ENCODE results near the gene HNRNPC. TPM values are rescaled to one million over a fixed set of nuclear protein-coding genes. Genes with fewer than 3 reads are reported as not detected.
"Not testable (repeated sequence)": the region's sequence is repeated elsewhere in the genome, so short reads cannot be mapped to it uniquely, and the experiment has no call there.

The HNRNPC gene
- 267 TPM for total RNA-seq
- long read RNA-seq, full-length matches to known transcripts, result 171 of 238 reads
- long read RNA-seq, partial matches to known transcripts, result 21 of 238 reads
- long read RNA-seq, other reads (novel, unspliced or antisense), result 46 of 238 reads

- ATAC-seq, result peak; percentile 98
- intact Hi-C loops (cut with micrococcal nuclease), result loop anchor here (10.0 kb wide), 1 partner anchor 55 kb away; no protein-coding TSS in a partner anchor
- DNase-seq, result peak; percentile 100
Measured at GRCh38 chr14:21269252-21270046, at the start of gene HNRNPC. Gene HNRNPC, minus strand, starts transcription at chr14:21269442. Its CDS starts 35,249 bp downstream, at chr14:21234193.

DNA sequence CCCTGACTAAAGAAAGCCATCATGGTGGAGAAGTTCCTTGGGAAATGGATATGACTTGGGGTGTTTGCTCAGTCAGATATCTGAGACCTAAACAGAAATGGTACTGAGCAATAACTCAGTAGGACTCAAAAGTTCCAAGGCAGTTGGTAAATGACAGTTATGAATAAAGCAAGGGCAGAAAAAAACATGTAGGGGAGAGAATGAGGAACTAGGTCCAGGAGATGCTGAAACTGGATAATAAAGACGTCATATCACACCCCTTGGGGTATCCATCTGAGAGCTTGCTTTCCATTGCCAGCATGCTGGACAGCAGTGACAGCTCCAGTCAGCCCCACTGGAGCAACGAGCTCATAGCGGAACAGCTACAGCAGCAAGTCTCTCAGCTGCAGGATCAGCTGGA, 48.2 kb upstream of the HNRNPC start:
- ATAC-seq (no peak), DNase-seq (no peak)
- intact Hi-C loops (cut with micrococcal nuclease), result no loop called here

DNA sequence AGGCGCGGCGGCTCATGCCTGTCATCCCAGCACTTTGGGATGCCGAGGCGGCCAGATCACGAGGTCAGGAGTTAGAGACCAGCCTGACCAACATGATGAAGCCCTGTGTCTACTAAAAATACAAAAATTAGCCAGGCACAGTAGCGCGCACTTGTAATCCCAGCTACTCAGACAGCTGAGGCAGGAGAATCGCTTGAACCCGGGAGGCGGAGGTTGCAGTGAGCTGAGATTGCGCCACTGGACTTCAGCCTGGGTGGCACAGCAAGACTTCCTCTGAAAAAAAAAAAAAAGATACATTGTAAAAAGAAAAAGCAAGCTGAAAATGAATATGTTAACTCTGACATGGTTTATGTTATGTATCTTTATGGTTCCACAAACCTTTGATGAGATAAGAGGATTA, 44.3 kb upstream of the HNRNPC start:
- no peak for ATAC-seq
- DNase-seq, result no peak
- intact Hi-C loops (cut with micrococcal nuclease), result no loop called here

GRCh38 chr14:21311614-21312013, 42.4 kb upstream of the HNRNPC start:
- intact Hi-C loops (cut with micrococcal nuclease), result no loop called here
- no peak for ATAC-seq
- DNase-seq, result no peak

DNA sequence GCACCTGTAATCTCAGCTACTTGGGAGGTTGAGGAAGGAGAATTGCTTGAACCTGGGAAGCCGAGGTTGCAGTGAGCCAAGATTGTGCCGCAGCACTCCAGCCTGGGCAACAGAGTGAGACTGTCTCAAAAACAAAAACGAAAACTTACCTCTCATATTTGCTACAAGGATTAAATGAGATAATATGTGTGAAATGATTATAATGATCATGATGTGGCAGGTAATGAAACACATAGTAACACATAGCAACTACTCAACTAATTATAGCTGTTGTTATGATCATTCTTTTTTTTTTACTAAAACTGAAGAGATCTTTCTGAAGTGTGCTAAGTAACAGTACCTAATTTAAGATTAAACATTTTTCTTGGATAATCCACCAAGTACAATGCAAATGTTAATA, 40.7 kb upstream of the HNRNPC start:
- DNase-seq (no peak), ATAC-seq (no peak)
- intact Hi-C loops (cut with micrococcal nuclease), result no loop called here

GRCh38 chr14:21309238-21309636, 40.0 kb upstream of the HNRNPC start:
- DNase-seq (no peak), ATAC-seq (no peak)
- intact Hi-C loops (cut with micrococcal nuclease), result no loop called here

DNA sequence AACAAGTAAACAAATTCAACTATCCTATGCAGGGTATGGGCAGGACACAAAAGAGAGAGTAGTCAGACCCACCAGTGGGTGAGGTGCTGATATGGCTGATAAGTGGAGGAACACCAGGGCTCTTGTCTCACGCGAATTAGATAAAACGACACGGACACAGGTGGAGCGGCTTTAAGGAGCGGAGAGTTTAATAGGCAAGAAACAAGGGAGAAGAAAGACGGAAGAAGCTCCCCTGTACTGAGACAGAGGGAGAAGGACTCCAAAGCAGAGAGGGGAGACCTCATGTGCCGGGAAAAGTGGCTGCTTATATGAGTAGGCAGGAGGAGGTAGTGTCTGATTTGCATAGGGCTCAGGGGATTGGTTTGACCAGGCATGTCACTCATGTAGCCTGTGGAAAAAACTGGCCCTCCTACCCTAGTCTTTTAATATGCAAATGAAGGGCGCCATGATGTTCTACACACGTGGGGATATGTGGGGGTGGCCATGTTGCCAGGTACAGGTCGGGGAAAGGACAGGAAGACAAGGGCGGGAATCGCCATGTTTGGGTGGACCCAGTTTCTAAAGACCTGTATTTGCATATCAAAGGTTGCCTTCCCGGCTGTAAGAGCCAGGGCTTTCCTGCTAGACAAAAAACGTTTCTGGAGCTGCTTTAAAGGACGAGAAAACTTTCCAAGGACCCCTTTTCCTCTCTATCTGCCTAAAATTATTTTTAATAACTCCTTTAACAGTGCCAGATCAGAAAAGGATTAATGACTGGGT, 39.4 kb upstream of the HNRNPC start:
- ATAC-seq, result peak; percentile 92
- intact Hi-C loops (cut with micrococcal nuclease), result no loop called here

GRCh38 chr14:21308132-21308478, 38.9 kb upstream of the HNRNPC start:
- intact Hi-C loops (cut with micrococcal nuclease), result no loop called here
- ATAC-seq, result peak; percentile 84
- no peak for DNase-seq

More for the DNA sequence above, 39.4 kb upstream of the HNRNPC start:
- DNase-seq, result peak; percentile 46

GRCh38 chr14:21307637-21308036, 38.4 kb upstream of the HNRNPC start:
- no peak for ATAC-seq
- no peak for DNase-seq
- intact Hi-C loops (cut with micrococcal nuclease), result no loop called here

- DNase-seq; intact Hi-C loops (cut with micrococcal nuclease); ATAC-seq: not testable (repeated sequence)
Measured at GRCh38 chr14:21302836-21303140, 33.5 kb upstream of the HNRNPC start.

GRCh38 chr14:21302013-21302835, 33.0 kb upstream of the HNRNPC start:
- no peak for ATAC-seq
- no peak for DNase-seq
- intact Hi-C loops (cut with micrococcal nuclease), result no loop called here

GRCh38 chr14:21300892-21301291, 31.6 kb upstream of the HNRNPC start:
- peak; percentile 60 for DNase-seq
- intact Hi-C loops (cut with micrococcal nuclease), result no loop called here
- ATAC-seq, result peak; percentile 75

- intact Hi-C loops (cut with micrococcal nuclease), result no loop called here
- ATAC-seq (no peak), DNase-seq (no peak)
Measured at GRCh38 chr14:21299562-21300130, 30.4 kb upstream of the HNRNPC start.

DNA sequence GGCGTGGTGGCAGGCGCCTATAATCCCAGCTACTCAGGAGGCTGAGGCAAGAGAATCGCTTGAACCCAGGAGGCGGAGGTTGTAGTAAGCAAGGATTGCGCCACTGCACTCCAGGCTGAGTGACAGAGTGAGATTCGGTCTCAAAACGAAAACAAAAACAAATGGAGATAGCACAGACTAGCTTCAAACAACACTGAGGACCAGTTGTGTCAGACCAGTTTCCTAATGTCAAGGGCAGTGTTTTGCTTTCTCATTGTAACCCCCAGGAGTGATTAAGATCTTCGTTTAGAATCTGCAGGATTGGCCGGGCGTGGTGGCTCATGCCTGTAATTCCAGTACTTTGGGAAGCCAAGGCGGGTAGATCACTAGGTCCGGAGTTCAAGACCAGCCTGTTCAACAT, 29.1 kb upstream of the HNRNPC start:
- no peak for DNase-seq
- ATAC-seq, result no peak

DNA sequence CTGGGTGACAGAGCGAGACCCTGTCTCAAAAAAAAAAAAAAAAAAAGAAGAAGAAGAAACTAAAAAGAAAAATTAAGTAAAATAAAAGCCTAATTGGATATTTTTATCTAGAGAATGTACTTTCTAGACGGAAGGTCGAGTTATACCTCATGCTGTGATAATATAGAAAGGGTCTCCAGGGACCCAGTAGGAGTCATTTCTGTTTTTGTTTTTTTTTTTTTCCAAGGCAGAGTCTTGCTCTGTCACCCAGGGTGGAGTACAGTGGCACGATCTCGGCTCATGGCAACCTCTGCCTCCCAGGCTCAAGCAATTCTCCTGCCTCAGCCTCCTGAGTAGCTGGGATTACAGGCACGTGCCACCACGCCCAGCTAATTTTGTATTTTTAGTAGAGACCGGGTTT, 24.8 kb upstream of the HNRNPC start:
- intact Hi-C loops (cut with micrococcal nuclease); ATAC-seq; DNase-seq: not testable (repeated sequence)

More for the DNA sequence above, 29.1 kb upstream of the HNRNPC start:
- intact Hi-C loops (cut with micrococcal nuclease), result no loop called here

DNA sequence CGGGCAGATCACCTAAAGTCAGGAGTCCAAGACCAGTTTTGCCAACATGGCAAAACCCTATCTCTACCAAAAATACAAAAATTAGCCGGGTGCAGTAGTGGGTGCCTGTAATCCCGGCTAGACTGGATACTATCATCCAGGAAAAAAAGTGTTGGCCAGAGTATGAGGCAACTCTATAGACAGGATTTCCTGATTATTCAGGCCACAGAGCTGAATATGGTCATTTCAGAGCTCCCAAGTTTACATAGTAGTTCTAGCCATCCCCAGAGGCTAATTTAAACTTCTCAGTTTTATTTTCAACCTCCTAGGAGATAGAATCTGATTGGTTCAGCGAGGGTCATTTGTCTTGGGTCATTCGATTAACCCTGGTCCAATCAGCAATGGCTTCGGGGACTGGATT, 17.9 kb upstream of the HNRNPC start:
- ATAC-seq (no peak), DNase-seq (no peak)
- intact Hi-C loops (cut with micrococcal nuclease), result no loop called here

DNA sequence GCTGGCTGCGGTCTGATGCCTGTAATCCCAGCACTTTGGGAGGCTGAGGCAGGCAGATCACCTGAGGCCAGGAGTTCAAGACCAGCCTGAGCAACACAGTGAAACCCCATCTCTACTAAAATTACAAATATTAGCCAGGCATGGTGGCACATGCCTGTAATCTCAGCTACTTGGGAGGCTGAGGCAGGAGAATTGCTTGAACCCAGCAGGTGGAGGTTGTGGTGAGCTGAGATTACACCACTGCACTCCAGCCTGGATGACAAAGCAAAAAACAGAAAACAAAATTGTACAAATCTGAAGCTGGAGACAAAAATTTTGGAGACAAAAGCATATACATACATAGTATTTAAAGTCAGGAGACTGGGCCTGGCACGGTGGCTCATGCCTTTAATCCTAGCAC, 17.3 kb upstream of the HNRNPC start:
- DNase-seq; intact Hi-C loops (cut with micrococcal nuclease); ATAC-seq: not testable (repeated sequence)

DNA sequence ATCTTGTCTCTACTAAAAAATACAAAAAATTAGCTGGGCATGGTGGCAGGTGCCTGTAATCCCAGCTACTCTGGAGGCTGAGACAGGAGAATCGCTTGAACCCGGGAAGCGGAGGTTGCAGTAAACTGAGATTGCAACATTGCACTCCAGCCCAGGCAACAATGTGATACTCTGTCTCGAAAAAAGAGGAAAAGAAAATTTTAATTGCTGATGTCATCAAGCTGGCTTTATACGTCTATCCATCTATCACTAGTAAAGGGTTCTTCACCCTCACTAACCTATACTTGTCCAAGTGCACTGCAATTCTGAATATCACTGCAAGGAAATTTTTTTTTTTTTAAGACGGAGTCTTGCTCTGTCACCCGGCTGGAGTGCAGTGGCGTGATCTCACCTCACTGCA, 12.7 kb upstream of the HNRNPC start:
- ATAC-seq; DNase-seq; intact Hi-C loops (cut with micrococcal nuclease): not testable (repeated sequence)

- no peak for ATAC-seq
- DNase-seq, result no peak
- intact Hi-C loops (cut with micrococcal nuclease), result no loop called here
Measured at GRCh38 chr14:21279783-21280182, 10.5 kb upstream of the HNRNPC start, which contains the start of gene RPGRIP1. Gene RPGRIP1, plus strand, starts transcription at chr14:21280083. Its CDS starts 7,894 bp downstream, at chr14:21287977.
